ENCODE measurements around the gene KDM4C.

The KDM4C gene

DNA sequence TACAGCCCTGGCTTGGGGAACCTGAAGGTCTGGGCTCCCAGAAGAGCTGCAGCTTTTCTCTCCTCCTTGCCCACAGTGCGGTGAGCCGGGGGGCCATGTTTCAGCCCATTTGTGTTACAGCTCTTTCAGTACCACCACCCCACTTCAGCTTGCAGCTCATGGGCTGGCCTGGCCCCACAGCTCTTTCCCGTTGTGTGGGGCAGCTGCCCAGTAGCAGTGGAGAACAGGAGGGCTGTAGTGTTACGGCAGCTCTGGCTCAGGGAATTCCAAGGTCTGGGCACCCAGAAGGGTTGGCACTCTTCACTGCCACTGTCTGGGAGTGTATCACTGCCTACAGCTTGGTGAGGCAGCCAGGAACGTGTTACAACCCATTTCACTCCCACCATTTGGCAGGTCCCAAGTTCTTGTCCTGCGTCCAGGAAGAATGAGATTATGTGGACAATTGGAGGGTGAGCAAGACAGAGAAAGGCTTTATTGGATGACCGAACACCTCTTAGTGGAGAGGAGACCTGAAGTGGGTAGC is 390.5 kb downstream of the KDM4C start:
- no peak for DNase-seq

DNA sequence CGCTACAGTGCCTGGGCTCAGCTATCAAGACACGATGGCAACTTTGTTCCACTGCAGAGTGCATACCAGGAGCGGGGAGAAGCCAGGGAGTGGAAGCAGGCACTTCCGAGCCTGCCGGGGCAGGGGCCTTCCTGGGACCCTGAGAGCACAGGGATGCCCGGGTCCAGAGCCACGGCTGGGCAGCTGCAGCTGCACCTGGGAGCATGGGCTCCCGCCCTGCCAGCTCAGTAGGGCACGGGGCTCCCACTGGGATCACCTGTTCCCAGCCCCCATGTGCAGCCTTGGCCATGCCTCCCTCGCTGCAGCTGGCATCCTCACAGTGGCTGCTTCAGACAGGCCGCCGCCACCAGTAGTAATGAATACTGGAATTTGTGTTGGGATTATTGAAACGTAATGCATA is 391.5 kb downstream of the KDM4C start:
- no peak for DNase-seq

DNA sequence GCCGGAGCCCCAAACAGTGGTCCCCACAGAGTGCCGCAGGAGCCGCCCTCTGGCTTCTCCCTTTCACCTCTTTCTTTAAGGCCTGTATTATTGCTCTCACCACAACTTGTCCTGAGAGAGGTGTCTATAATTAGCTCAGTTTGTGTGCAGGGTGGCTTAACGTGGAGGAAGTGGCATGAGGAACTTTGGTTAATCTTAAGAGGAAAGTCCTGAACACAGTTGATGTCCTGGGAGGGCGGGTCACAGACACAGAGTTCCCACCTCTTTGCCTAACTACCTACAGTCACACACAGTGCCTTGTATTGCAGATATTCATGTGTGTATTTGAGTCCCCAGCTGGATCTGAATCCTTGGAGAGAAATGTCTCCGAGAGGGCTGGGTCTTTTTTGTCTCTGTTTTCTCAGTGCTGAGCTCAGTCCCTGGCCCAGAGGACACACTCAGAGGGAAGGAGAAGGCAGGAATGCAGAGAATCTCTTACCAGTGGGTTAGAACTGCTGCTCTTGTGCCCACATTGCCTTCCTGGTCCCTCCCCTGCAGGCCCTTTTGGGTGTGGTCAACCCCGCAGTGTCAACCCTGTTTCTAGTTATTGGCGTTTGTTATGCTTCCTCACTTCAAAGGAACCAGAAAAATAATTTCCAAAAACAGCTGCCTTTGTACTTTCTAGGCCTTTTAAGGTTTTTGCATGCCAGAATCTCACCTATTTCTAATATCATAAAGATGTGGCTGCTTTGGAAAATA is 392.5 kb downstream of the KDM4C start:
- no peak for DNase-seq

DNA sequence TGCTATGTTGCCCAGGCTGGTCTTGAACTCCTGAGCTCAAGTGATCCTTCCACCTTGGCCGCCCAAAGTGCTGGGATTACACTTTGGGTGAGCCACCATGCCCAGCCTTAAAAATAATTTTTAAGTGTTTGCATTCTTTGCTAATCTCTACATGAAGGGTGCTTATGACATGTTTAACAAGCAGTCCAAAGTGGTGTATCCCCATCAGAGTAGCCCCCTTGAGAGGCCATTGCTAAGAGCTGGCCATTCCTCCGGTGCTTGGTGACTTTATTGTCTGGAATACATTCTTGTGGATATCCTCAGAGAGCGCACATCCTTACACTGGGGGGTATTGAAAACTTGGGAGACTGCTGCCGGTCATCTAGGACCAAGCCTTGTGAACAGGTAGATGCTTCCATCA is 395.4 kb downstream of the KDM4C start:
- no peak for DNase-seq

DNA sequence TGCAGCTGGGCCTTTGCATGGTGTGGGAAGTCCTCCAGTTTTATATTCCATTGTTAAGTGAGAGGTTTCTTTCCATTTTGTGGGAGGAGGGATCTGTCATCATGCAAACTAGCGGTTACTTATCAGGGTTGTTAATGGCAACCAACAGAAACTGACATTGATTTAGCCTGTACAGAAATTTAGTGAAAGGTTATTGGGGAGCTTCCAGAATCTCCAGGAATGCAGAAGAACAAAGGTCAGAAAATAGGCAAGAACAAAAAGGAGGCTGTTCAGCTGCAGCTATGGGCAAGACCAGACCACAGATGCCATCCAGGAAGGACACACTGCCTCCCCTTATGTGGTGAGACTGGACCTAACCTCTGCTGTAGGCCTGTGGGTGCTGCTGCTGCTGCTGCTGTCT is 395.8 kb downstream of the KDM4C start:
- DNase-seq = no peak

DNA sequence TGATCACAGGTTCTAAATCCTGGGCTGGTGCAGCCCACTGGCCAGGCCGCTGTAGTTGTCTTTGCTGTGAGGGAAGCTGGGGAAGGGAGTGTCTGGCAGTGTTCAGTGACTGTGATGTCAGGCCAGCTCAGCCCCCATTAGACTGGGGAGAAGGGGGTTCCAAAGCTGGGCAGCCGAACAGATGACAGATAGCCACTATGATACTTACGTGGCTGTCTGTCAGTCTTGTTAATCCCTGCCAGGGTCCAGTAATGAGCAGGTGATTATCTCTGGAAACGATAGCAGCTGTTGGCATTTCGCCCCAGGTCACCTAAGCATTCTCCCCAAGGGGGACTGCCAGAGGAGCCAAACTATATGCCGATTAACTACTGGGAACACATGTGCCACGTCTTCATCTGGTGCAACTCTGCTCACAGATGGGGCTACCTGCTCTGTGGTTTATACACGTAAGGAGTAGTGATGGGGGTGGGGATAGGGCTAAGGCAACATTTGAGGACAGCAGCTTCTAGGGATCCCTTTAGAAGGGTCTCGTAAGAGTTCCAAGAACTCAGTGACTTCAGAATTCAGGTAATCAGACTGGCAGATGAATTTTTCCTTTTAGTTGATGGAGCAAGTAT is 396.3 kb downstream of the KDM4C start:
- DNase-seq = no peak

DNA sequence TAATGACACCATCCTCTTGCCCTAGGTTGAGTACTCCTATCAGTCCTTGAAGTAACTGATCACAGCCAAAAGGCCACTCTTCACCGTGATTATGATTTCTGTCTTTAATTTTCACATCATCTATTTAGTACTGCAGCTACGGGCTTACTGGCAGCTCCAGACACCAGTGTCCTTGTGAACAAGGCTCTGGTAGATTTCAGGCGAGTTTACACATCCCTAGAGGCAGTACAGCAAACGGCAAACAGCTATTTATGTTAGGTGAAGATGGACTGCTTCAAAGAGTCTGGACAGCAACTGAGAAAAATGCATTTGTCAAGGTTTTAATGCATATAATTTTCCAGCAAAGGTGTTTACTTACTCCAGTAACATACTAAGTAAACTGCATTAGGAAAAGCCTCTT is 396.9 kb downstream of the KDM4C start:
- DNase-seq = no peak

DNA sequence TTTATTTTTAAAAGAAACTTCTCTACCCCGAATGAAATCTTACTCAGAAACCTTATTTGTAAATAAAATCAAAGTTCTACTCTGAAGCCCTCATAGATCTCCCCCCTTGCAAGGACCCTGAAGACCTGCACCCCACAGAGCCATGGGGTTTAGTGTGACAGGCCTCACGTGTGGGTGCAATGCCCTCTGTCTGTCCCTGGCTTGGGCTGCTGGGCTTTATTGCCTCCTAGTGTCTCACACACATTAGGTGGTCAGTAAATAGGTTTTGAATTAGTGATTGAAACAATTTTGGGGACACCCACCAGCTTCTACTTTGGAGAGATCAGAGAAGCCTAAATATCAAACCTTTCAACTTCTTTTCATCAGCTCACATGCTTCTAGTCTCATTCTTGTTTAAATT is 403.7 kb downstream of the KDM4C start:
- DNase-seq = no peak

DNA sequence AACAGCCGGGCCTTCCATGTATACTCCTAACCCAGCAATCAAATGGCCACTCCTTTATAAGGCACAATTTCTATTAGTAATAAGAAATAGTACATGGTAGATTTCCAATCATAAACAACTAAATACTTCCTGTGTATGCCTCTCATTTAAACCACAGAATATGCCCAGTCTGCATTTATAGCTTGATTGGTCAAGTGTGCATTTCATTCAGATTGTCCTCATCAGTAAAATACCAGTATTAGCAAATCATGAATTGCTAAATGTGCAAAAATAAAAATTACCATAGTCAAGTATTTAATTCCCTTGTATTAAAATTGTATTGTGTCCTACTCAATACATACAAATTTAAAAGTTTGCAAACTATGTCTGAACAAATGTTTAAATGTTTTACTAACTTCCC is 406.2 kb downstream of the KDM4C start:
- no peak for DNase-seq

DNA sequence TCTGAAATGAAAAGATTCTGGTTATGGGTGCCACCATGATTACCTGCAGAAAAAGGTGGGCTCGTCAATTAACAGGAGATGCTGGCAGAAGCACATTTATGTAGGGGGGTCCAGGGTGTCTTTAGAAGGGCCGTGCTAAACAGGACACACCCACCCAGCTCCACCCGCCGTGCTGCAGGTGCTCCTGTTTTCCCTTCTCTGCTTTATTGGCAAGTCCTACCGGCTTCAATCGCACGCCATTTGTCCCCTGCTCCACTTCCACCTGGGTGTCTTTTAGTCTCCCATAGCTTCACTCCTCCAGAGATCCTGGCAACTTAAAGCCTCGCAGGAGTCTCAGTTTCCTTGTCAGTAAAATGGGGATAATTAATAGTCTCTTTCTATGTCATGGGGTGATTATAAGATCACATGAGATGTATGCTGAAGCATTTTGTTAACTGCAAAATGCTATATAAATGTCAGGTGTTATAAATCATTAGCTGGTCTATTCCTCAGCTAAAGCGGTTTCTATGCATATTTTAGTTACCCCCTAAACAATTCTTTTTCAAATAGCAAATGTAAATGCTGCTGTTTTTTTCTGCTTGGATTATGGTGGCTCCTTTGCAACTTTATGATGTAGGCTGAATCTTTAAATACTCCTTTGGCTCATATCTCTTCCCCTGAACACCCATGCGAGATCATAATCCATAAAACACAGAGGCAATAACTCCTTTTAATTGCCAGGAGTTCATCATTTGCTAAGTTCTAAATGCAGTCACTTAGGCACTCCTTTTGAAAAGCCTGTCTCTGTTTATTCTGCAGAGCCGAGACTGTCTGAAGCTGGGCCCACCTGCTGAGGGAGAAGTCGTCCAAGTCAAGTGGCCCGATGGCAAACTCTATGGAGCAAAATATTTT is 406.9 kb downstream of the KDM4C start:
- DNase-seq = no peak

DNA sequence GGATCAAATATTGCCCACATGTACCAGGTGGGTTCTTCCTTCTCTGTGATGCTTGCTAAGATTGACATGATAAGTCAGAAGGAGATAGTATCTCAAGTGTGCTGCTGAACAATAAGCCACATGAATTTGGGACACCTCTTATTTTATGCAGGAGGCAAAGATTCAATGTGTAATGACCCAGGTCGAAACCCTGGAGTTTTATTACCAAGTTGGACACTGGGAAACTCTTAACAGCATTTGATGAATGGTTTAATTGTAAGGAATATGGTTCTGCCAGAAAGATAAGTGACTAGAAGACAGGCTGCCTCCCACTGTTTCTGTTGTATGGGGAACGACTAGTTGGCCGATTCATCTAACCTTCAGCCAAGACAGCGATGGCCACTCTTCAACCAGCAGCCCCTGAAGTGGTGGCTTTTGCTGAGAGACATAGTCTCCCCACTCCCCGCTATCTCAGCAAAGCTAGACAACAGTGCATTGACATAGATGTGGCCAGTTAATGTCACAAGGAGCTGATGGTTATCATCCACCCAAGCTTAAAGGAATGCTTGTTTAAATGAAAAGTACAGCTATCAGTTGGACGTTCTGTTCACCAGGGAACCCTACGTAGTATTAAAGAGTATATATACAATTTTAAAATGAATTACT is 407.7 kb downstream of the KDM4C start:
- no peak for DNase-seq

DNA sequence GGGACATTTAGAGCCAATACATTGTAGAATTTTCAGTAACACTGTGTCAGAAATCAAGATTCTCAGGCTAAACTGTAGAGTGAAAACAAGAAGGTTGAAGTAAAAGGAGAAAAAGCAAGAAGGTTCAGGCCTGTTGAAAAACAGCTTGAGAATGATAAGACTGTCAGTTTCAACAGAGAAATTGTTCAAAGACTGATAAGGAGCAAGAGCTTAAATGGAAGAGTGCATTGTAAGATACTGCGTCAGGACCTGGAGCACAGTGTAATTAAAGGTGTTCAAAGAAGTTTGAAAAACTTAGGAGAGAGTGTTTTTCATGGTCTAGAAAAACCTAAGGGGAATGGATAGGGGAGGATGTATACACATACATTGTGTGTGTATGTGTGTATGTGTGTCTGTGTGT is 408.3 kb downstream of the KDM4C start:
- no peak for DNase-seq

DNA sequence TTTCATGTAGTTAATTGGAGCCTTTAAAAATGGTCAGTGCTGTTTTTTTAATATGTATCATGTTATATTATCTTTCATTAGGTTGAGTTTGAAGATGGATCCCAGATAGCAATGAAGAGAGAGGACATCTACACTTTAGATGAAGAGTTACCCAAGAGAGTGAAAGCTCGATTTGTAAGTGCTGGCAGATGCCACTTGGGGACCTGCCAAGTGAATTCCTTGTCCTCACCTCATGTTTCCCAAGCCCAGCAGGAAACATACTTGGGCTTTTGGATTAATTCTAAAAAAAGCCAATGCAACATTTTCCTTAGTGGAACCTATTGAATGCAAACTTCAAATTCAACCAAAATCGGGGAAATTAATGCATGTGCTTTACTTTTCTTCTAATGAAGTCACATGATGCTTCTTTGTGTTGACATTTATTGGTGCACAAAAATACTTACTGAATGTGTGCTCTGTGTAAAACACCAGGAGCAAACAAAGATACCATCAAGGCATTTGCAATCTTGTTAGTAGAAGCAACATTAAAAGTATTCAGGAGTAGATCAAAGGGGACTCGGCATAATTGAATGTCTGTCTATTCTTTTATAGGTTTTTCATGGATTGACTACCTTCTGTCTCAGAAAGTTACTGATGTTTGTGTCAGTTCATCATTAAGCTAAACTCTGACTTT is 412.1 kb downstream of the KDM4C start:
- DNase-seq = no peak

DNA sequence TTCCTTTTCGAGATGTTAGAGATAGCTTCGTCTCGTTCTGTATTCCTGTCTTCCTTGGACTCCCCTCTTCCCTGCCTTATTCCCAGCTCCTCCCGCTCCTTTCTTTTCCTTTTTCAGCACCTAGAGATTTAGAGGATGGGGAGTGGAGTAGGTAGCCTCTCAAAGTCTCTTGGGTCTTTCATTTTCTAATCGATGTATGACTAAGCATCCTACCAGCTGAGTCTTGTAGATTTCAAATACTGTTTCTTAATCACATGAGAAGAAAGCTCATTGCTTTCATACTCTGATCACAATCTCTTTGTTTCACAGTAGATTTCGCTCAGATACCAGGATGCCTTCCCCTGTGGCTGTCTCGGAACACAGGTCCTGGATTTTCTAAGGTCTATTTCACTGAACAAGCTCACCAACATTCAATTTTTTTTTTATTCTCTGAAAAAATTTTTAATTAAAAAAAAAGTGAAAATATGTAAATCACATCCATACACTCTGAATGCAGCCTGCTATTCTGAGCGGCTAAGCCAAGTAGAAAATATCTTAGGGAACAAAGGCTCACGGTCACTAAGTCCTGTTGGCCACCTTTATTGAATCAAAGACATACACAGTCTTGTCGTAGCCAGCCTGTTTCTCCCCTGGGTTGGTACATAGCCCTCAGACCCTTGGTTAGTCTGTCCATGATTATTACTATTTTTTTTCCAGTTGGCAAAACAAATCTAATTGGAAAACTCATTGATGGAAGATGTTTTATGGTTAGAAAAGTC is 413.8 kb downstream of the KDM4C start:
- DNase-seq = no peak

DNA sequence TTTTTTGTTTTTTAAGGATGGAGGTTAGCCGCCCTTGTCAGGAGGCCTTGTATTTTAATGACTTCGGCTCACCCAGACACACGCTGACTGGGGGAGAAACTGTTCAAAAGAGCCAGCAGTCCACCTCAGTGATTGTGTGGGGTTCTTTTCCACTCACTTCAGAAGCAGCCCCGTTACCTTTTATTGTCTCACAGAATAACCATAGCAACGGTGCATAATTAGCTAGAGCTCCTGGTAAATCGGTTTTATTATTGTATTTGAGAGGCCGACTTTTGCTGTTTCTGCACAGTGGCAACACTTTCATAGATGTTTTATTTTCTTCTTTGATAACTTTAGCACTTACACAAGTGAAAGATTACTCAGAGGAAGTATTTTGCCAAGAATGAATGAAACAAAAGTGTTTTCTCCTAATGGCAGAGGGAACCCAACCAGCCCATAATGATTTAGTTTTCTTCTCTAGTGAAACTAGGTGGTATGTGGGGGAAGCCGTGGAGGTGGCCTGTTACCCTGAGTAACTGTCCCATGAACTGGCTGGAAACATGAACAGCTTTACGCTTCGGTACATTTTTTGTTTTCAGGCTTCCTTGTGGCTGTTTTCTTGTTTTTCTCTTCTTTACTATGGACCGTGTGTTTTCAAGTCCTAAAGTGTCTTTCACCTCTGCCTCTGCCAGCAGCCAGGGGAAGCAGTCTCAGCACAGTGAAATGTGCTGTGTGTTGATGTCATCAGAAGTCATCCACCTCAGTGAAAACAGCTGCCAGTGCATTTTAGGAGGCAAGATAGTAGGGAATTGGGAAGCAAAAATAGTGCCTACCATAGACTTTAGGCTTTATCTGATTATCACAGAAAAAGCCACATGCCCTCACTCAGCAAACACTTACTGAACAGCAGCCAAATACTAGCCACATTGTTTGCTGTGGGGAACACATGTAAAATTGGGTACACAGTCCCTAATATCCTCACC is 414.7 kb downstream of the KDM4C start:
- DNase-seq = no peak

DNA sequence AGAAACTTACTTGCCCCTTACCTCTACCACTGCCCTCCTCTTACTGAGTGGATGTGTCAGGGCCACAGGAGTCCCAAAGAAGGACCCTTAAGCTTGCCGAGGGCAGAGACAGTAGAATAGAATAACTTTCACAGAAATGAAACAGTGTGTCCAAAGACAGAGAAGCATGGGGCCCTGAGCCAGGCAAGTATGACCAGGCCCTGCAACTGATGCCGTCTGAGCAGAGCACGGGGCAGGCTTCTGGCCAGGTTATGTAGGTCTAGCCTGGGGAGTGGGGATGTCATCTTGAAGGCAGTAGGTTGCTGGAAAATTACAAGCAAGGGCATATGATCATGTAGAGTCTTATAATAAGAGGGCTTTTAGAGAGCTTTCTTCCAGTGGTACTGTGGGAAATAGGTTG is 415.4 kb downstream of the KDM4C start:
- DNase-seq = no peak

DNA sequence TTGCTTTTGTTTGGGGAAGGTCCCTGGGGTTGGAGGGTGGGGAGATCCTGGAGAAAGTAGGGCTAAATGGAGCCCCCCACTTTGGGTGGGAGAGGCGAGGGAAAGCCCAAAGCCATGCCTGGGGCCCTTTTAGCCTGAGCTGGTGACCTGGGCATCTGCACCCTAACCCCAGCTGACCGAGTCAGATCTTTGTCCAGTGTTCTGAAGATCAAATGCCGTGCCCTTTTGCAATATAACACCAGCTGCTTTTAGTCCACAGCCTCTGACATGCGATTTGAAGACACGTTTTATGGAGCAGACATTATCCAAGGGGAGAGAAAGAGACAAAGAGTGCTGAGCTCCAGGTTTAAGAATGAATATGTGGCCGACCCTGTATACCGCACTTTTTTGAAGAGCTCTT is 416.5 kb downstream of the KDM4C start:
- DNase-seq = no peak

DNA sequence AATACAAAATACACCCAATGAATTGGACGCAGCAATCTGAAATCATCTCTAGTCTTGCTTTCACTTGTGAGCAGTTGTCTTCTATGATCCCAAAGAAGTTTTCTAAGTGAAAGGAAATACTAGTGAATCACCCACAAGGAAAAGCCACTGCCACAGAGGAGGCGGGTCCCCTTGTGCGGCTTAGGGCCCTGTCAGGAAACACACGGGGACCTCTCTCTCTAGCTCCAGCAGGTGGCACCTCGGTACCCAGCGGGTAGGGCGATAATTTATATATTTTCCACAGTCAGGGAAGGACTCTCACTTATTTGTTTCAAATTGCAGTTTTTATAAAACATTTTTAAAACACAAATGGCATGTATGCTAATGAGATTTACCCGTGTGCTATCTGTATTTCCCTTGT is 417.1 kb downstream of the KDM4C start:
- DNase-seq = no peak

DNA sequence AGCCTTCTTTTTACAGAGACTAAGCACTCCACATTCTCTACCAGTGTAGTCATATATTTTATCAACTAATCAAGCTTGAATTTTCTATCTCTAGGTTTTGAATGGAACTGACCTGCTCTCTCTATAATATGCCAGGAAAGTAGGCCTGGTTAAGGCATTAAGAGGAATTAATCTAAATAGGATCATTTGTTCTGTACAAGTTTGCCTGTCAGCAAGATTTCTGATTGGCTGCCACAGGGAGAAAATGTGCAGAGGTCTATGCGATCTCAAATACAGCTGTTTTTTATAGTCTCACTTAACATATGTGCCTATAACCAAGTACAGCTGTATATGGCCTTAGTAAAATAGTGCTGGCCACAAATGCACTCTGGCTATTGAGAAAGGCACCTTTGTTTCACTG is 418.8 kb downstream of the KDM4C start:
- DNase-seq = no peak

DNA sequence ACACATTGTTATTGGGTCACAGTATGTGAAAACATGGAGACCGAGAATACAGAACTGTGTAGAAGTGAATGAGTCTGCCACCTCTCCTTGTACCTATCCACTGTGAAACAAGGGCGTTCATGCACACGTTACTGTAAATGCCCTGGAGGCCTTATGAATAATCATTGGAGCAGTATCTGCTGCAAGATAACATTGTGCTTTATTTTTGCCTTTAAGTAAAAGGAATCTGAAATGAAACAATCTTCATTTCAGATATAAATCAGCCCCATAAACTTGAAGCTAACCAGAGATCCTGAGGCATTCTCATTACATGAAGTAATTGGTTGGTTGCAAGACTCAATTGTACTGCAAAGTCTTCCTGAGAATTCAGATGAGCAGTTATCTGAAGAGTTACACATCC is 419.6 kb downstream of the KDM4C start:
- DNase-seq = no peak

DNA sequence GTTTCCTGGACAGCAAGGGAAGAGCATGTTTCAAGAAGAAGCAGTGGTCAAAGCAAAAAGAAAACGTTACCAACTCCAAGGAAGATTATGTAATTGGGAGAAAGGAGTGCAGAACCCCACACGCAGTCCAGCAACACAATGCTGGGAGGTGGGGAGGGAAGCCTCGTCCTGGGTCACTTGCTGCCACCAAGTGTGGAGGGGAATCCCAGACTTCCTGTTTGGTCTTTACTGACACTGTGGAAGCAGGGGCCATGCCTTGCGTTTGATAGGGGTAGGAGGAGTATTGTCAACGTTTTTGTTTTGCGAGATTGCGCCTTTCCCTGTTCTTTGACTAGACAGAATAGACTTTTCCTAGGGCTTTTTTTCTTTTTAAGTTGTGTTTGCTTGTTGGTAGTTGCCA is 421.0 kb downstream of the KDM4C start:
- DNase-seq = no peak
